Measurements from ENCODE around the gene NOTO.

The NOTO gene

DNA sequence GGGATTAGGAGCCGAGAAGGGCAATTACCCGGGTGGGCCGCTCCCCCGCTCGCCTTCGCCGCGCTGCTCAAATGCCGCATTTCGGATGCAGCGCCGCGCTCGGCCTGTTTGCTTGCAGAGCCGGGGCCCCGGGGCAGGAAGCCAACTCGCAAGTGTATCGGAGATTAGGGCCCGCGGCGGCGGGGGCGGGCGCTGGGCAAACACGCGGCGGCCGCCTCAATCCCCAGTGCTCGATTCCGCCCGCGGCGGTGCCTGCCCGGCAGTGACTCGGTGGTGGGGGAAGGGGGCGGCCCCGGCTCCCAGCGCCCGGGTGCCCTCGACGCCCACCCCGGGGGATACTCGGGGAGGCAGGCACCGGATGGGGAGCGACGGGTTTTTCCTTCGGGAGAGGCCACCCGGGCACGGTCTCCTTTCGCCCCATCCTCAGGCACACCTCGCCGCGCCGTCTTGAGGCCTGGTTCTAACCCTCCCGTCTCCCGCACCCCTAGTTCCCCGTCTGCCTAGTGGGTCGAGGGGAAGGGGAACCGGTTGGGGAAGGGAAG is 26.6 kb upstream of the NOTO start:
- H3K36me3 ChIP-seq (ENCODE audit: control insufficient read depth in 2 of 2, insufficient read depth in 1 of 2, low read length in 2 of 2): no peaks in the 10 kb centered on the region
- peak overlapping the region; percentile 19; the same call in 1 of the 2 replicates for H3K27ac ChIP-seq (ENCODE audit: extremely low read depth, low read depth, low read length)
- no peak for TF ChIP-seq ZBTB7A (tag by site-specific recombination; IDR thresholded peaks at IDR 0.05; ENCODE audit: low read depth)
- no peak for TF ChIP-seq ZNF112 (tag by site-specific recombination; IDR thresholded peaks at IDR 0.05)
- peak; percentile 53; the same call in 1 of the 2 replicates for TF ChIP-seq ZBTB20 (tag by site-specific recombination; IDR thresholded peaks at IDR 0.05)
- TF ChIP-seq ZNF416 (tag by site-specific recombination; IDR thresholded peaks at IDR 0.05): no peak
- no peak overlapping the region for H3K4me3 ChIP-seq (ENCODE audit: low read depth, low read length)
- POLR2A ChIA-PET: no interaction called here
- peaks cover 3% of the 10 kb centered on the region; the same call in 1 of the 2 replicates for H3K4me1 ChIP-seq (ENCODE audit: control insufficient read depth, insufficient read depth, low read length)
- no peaks in the 10 kb centered on the region for H3K9me3 ChIP-seq (ENCODE audit: control insufficient read depth, insufficient read depth, low read depth, low read length)
- CTCF ChIA-PET: interaction anchor here (0.7 to 7.4 kb wide), 10 partner anchors 12 to 420 kb away, joined by 3 to 75 read pairs (median 14); no protein-coding TSS in a partner anchor

DNA sequence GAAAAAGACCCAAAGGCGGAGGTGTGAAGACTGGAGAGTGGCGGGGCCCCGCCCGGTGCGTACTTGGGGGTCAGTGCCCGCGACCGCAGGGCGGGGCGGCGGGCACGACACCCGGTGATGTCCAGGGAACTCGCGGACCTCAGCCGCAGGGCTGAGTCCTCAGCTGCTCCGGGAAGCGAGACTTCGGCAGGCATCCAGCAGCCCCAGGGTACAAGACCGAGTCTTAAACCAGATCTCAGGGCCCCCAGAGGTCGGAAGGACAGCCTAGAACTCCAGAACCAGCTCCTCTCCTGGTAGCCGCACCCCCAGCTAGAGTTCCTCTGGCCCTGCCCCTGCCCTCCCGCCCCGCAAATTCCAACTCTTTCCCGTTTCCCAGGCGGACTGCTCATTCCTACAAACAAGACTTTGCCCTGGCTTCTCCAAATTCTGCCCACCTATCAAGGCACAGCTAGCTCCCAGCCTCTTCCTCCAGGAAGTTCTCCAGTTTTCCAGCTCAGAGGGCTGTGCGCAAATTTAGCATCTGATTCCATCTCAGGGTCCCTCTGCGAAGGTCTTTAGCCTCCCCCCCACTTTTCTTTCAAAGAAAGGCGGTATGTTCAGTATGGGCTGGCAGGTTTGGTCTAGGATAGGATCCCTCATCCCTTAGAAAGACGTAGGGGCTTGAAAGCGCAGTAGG is 26.0 kb upstream of the NOTO start:
- TF ChIP-seq ZNF155 (tag by site-specific recombination; IDR thresholded peaks at IDR 0.05): no peak
- TF ChIP-seq ZNF341 (tag by site-specific recombination; IDR thresholded peaks at IDR 0.05; ENCODE audit: low read depth): no peak
- TF ChIP-seq ZSCAN23 (tag by site-specific recombination; IDR thresholded peaks at IDR 0.05): no peak
- TF ChIP-seq ZNF169 (tag by site-specific recombination; IDR thresholded peaks at IDR 0.05): no peak
- TF ChIP-seq ZFP37 (tag by site-specific recombination; IDR thresholded peaks at IDR 0.05): no peak
- TF ChIP-seq HOXD13 (CRISPR knock-in tag; IDR thresholded peaks at IDR 0.05; ENCODE audit: borderline replicate concordance): no peak
- TF ChIP-seq, protein P1, sequence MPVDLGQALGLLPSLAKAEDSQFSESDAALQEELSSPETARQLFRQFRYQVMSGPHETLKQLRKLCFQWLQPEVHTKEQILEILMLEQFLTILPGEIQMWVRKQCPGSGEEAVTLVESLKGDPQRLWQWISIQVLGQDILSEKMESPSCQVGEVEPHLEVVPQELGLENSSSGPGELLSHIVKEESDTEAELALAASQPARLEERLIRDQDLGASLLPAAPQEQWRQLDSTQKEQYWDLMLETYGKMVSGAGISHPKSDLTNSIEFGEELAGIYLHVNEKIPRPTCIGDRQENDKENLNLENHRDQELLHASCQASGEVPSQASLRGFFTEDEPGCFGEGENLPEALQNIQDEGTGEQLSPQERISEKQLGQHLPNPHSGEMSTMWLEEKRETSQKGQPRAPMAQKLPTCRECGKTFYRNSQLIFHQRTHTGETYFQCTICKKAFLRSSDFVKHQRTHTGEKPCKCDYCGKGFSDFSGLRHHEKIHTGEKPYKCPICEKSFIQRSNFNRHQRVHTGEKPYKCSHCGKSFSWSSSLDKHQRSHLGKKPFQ (tag by site-specific recombination; IDR thresholded peaks at IDR 0.05): no peak
- TF ChIP-seq, protein P2, sequence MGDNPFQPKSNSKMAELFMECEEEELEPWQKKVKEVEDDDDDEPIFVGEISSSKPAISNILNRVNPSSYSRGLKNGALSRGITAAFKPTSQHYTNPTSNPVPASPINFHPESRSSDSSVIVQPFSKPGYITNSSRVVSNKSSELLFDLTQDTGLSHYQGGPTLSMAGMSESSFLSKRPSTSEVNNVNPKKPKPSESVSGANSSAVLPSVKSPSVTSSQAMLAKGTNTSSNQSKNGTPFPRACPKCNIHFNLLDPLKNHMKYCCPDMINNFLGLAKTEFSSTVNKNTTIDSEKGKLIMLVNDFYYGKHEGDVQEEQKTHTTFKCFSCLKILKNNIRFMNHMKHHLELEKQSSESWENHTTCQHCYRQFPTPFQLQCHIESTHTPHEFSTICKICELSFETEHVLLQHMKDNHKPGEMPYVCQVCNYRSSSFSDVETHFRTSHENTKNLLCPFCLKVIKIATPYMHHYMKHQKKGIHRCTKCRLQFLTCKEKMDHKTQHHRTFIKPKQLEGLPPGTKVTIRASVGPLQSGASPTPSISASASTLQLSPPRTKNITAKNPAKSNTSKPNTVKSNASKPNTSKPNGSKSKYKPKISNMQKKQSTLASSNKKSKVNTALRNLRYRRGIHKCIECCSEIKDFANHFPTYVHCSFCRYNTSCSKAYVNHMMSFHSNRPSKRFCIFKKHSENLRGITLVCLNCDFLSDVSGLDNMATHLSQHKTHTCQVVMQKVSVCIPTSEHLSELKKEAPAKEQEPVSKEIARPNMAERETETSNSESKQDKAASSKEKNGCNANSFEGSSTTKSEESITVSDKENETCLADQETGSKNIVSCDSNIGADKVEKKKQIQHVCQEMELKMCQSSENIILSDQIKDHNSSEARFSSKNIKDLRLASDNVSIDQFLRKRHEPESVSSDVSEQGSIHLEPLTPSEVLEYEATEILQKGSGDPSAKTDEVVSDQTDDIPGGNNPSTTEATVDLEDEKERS (tag by site-specific recombination; IDR thresholded peaks at IDR 0.05): no peak
- TF ChIP-seq, protein P3, sequence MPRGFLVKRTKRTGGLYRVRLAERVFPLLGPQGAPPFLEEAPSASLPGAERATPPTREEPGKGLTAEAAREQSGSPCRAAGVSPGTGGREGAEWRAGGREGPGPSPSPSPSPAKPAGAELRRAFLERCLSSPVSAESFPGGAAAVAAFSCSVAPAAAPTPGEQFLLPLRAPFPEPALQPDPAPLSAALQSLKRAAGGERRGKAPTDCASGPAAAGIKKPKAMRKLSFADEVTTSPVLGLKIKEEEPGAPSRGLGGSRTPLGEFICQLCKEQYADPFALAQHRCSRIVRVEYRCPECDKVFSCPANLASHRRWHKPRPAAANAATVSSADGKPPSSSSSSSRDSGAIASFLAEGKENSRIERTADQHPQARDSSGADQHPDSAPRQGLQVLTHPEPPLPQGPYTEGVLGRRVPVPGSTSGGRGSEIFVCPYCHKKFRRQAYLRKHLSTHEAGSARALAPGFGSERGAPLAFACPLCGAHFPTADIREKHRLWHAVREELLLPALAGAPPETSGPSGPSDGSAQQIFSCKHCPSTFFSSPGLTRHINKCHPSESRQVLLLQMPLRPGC (tag by site-specific recombination; IDR thresholded peaks at IDR 0.05): no peak
- no peak for TF ChIP-seq ZNF311 (tag by site-specific recombination; IDR thresholded peaks at IDR 0.05; ENCODE audit: borderline replicate concordance)
- no peak for TF ChIP-seq ZNF350 (tag by site-specific recombination; IDR thresholded peaks at IDR 0.05)
- TF ChIP-seq ZNF366 (tag by site-specific recombination; conservative IDR thresholded peaks at IDR 0.05): no peak
- TF ChIP-seq, protein P4, sequence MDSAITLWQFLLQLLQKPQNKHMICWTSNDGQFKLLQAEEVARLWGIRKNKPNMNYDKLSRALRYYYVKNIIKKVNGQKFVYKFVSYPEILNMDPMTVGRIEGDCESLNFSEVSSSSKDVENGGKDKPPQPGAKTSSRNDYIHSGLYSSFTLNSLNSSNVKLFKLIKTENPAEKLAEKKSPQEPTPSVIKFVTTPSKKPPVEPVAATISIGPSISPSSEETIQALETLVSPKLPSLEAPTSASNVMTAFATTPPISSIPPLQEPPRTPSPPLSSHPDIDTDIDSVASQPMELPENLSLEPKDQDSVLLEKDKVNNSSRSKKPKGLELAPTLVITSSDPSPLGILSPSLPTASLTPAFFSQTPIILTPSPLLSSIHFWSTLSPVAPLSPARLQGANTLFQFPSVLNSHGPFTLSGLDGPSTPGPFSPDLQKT (IDR thresholded peaks at IDR 0.05; ENCODE audit: borderline replicate concordance, low read depth, low read length): no peak
- TF ChIP-seq ZNF76 (tag by site-specific recombination; IDR thresholded peaks at IDR 0.05; ENCODE audit: borderline replicate concordance, low read depth): no peak
- TF ChIP-seq ZBTB8A (tag by site-specific recombination; IDR thresholded peaks at IDR 0.05): no peak
- TF ChIP-seq ZNF174 (tag by site-specific recombination; IDR thresholded peaks at IDR 0.05): no peak
- TF ChIP-seq ZNF776 (tag by site-specific recombination; IDR thresholded peaks at IDR 0.05; ENCODE audit: borderline replicate concordance): no peak
- no peak for TF ChIP-seq FEZF1 (tag by site-specific recombination; IDR thresholded peaks at IDR 0.05)
- CTCF ChIA-PET: interaction anchor here (0.6 to 7.4 kb wide), 36 partner anchors 8 to 1635 kb away, joined by 3 to 75 read pairs (median 4); no protein-coding TSS in a partner anchor
- POLR2A ChIA-PET: interaction anchor here (1.0 to 1.4 kb wide), 3 partner anchors 58 to 283 kb away, joined by 3 to 6 read pairs (median 3); partner anchors contain the start of gene CCT7
- Histone ChIP-seq H3K36me3 (ENCODE audit: control insufficient read depth in 2 of 2, insufficient read depth in 1 of 2, low read length in 2 of 2) (no peaks in the 10 kb centered on the region), H3K4me1 (ENCODE audit: control insufficient read depth, insufficient read depth, low read length) (peaks cover 3% of the 10 kb centered on the region; the same call in 1 of the 2 replicates), H3K4me3 (ENCODE audit: low read depth, low read length) (no peak overlapping the region), H3K9me3 (ENCODE audit: control insufficient read depth, insufficient read depth, low read depth, low read length) (no peaks in the 10 kb centered on the region), H3K27ac (ENCODE audit: extremely low read depth, low read depth, low read length) (no peak overlapping the region; the same call in 1 of the 2 replicates)

Data from HEK293 (cell line).